ENCODE data around the gene NR5A1.

- TF ChIP-seq POLR2A (IDR thresholded peaks at IDR 0.05), result no peak
- no peak for TF ChIP-seq CTCF (IDR thresholded peaks at IDR 0.05)
Observed at GRCh38 chr9:124487260-124488182, 19.7 kb downstream of the NR5A1 start.

Measured in suprapubic skin (tissue), 3 donors.